WTC11 (cell line): Measurements from ENCODE around the gene RRAGA. TPM values are rescaled to one million over a fixed set of nuclear protein-coding genes. Genes with fewer than 3 reads are reported as not detected.

Experiments
- ATAC-seq: fragments of 200-7000 bp; cut with Tn5 transposase; 2 replicates; pipeline ENCODE4 v1.10.0; 2021; ENCODE audit warnings: mild to moderate bottlenecking, moderate library complexity
- CTCF ChIA-PET: fragments of 300-600 bp; sonication (Branson Sonifier 250); formaldehyde crosslinking; loops from one replicate; lab custom pipeline; 2021; ENCODE audit warnings: antibody characterized with exemption; lab: Charles Lee
- POLR2A ChIA-PET: fragments of 350-600 bp; sonication (Branson Sonifier 250); formaldehyde crosslinking; loops from one replicate; lab custom pipeline; 2021; ENCODE audit warnings: antibody characterized with exemption; lab: Charles Lee
- DNase-seq: peaks from one replicate; pipeline ENCODE4 v3.0.0; 2021; ENCODE audit warnings: low spot score
- H3K27ac Mint-ChIP-seq: 2 replicates; pipeline ENCODE4 v1.8.0; 2021; ENCODE audit warnings: mixed read lengths
- H3K27me3 Mint-ChIP-seq: 2 replicates; pipeline ENCODE4 v1.8.0; 2021; ENCODE audit warnings: low read depth, mild to moderate bottlenecking, moderate library complexity, mixed read lengths
- H3K36me3 Mint-ChIP-seq: 2 replicates; pipeline ENCODE4 v1.8.0; 2021; ENCODE audit warnings: mixed read lengths
- H3K4me1 Mint-ChIP-seq: 2 replicates; pipeline ENCODE4 v1.8.0; 2022; ENCODE audit warnings: mixed read lengths
- H3K4me3 Mint-ChIP-seq: 2 replicates; pipeline ENCODE4 v1.8.0; 2021; ENCODE audit warnings: mild to moderate bottlenecking, moderate library complexity, mixed read lengths
- H3K9me3 Mint-ChIP-seq: 2 replicates; pipeline ENCODE4 v1.8.0; 2021; ENCODE audit warnings: mixed read lengths
- CBFB ChIP-seq: sonication (generic); formaldehyde crosslinking; IDR thresholded peaks from 2 replicates; pipeline ENCODE4 v1.8.1; 2022; ENCODE audit warnings: mild to moderate bottlenecking, low read depth, missing genetic modification reagents
- FOXP1 ChIP-seq: sonication (generic); formaldehyde crosslinking; IDR thresholded peaks from 2 replicates; pipeline ENCODE4 v1.8.0; 2022; ENCODE audit warnings: missing genetic modification reagents, mild to moderate bottlenecking, moderate library complexity, borderline replicate concordance
- GTF2I ChIP-seq: fragments of 250-450 bp; sonication (Bioruptor Pico); conservative IDR thresholded peaks from 2 replicates; pipeline ENCODE4 v1.4.0; 2021; ENCODE audit warnings: mild to moderate bottlenecking
- HMGA2 ChIP-seq: fragments of 250-450 bp; sonication (Bioruptor Pico); IDR thresholded peaks from 2 replicates; pipeline ENCODE4 v1.4.0; 2021; ENCODE audit warnings: mild to moderate bottlenecking, moderate library complexity
- MYBL2 ChIP-seq: sonication (generic); formaldehyde crosslinking; IDR thresholded peaks from 2 replicates; pipeline ENCODE4 v1.8.1; 2023; ENCODE audit warnings: mild to moderate bottlenecking, moderate library complexity, missing genetic modification reagents
- NFATC4 ChIP-seq: fragments of 250-450 bp; sonication (Bioruptor Pico); IDR thresholded peaks from 2 replicates; pipeline ENCODE4 v1.9.0; 2021; ENCODE audit warnings: mild to moderate bottlenecking
- PRRX2 ChIP-seq: fragments of 250-450 bp; sonication (Bioruptor Pico); IDR thresholded peaks from 2 replicates; pipeline ENCODE4 v1.8.0; 2021; ENCODE audit warnings: mild to moderate bottlenecking
- RELA ChIP-seq: sonication (generic); formaldehyde crosslinking; IDR thresholded peaks from 2 replicates; pipeline ENCODE4 v1.8.1; 2022; ENCODE audit warnings: missing genetic modification reagents, mild to moderate bottlenecking, borderline replicate concordance
- RORB ChIP-seq: fragments of 250-450 bp; sonication (Bioruptor Pico); IDR thresholded peaks from 2 replicates; pipeline ENCODE4 v1.9.0; 2021; ENCODE audit warnings: mild to moderate bottlenecking
- ZNF138 ChIP-seq: sonication (generic); formaldehyde crosslinking; conservative IDR thresholded peaks from 2 replicates; pipeline ENCODE4 v1.8.1; 2022; ENCODE audit warnings: mild to moderate bottlenecking, moderate library complexity, missing genetic modification reagents
- ZNF232 ChIP-seq: sonication (generic); formaldehyde crosslinking; IDR thresholded peaks from 2 replicates; pipeline ENCODE4 v1.8.0; 2022; ENCODE audit warnings: mild to moderate bottlenecking, missing genetic modification reagents
- ZNF263 ChIP-seq: sonication (generic); formaldehyde crosslinking; IDR thresholded peaks from 2 replicates; pipeline ENCODE4 v1.8.1; 2022; ENCODE audit warnings: low read depth, mild to moderate bottlenecking, moderate library complexity, missing genetic modification reagents
- ZNF423 ChIP-seq: fragments of 250-450 bp; sonication (Bioruptor Pico); IDR thresholded peaks from 2 replicates; pipeline ENCODE4 v2.1.2; 2022; ENCODE audit warnings: mild to moderate bottlenecking, moderate library complexity
- ZNF671 ChIP-seq: fragments of 250-450 bp; sonication (Bioruptor Pico); IDR thresholded peaks from 2 replicates; pipeline ENCODE4 v1.8.0; 2021; ENCODE audit warnings: mild to moderate bottlenecking
- total RNA-seq: library from RNA; stranded (reverse); gene quantifications from 3 replicates; pipeline ENCODE4 v1.2.3, GENCODE V29; 2021
- TF ChIP-seq, protein P1 (sequence below): sonication (generic); formaldehyde crosslinking; IDR thresholded peaks from 2 replicates; pipeline ENCODE4 v1.8.0; 2022; ENCODE audit warnings: mild to moderate bottlenecking, missing genetic modification reagents
- TF ChIP-seq, protein P2 (sequence below): sonication (generic); formaldehyde crosslinking; IDR thresholded peaks from 2 replicates; pipeline ENCODE4 v1.8.1; 2022; ENCODE audit warnings: mild to moderate bottlenecking, moderate library complexity, missing genetic modification reagents
- TF ChIP-seq, protein P3 (sequence below): sonication (generic); formaldehyde crosslinking; IDR thresholded peaks from 2 replicates; pipeline ENCODE4 v1.8.0; 2023; ENCODE audit warnings: missing genetic modification reagents
- TF ChIP-seq, protein P4 (sequence below): sonication (generic); formaldehyde crosslinking; IDR thresholded peaks from 2 replicates; pipeline ENCODE4 v1.8.0; 2023; ENCODE audit warnings: missing genetic modification reagents, mild to moderate bottlenecking, borderline replicate concordance
- TF ChIP-seq, protein P5 (sequence below): sonication (generic); formaldehyde crosslinking; IDR thresholded peaks from 2 replicates; pipeline ENCODE4 v1.8.1; 2022; ENCODE audit warnings: low read depth, missing genetic modification reagents, borderline replicate concordance

Gene RRAGA
- total RNA-seq, 1 experiment from 2014 or later: 50.1 TPM

DNA sequence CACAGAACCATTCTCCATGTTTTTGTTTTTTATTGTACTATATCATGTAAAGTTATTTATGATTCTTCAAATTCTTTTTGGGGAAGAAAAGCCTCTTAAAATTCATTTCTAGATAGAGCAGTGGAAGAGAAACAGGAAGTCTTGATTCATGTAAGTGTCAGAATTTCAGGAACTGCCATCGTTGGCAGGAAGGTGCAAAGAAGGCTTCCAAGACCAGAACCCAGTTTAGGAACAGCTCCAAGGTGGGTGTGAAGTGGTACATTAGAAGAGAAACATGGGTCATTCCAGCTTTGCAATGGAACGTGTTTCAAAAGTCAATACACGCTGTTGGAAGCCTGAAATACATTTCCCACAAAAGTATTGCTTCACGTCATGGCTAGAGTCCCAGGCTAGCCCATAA is 31.0 kb upstream of the RRAGA start:
- Mint-ChIP-seq H3K4me1 (no peaks in the 10 kb centered on the region), H3K27me3 (0 out of 2 replicates have a peak, but pooled peaks cover 4% of the 10 kb centered on the region), H3K9me3 (peaks cover 15% of the 10 kb centered on the region), H3K36me3 (peaks cover 7% of the 10 kb centered on the region; the same call in 1 of the 2 replicates), H3K27ac (no peak overlapping the region), H3K4me3 (no peak overlapping the region)
- DNase-seq (no peak), ATAC-seq (no peak)
- ChIA-PET CTCF (no interaction called here), POLR2A (no interaction called here)
- TF ChIP-seq PRRX2 (CRISPR knock-in tag): no peak
- TF ChIP-seq MYBL2 (CRISPR knock-in tag): no peak
- no peak for TF ChIP-seq ZNF423 (CRISPR knock-in tag)
- TF ChIP-seq, protein P1, sequence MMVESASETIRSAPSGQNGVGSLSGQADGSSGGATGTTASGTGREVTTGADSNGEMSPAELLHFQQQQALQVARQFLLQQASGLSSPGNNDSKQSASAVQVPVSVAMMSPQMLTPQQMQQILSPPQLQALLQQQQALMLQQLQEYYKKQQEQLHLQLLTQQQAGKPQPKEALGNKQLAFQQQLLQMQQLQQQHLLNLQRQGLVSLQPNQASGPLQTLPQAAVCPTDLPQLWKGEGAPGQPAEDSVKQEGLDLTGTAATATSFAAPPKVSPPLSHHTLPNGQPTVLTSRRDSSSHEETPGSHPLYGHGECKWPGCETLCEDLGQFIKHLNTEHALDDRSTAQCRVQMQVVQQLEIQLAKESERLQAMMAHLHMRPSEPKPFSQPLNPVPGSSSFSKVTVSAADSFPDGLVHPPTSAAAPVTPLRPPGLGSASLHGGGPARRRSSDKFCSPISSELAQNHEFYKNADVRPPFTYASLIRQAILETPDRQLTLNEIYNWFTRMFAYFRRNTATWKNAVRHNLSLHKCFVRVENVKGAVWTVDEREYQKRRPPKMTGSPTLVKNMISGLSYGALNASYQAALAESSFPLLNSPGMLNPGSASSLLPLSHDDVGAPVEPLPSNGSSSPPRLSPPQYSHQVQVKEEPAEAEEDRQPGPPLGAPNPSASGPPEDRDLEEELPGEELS (CRISPR knock-in tag): no peak
- TF ChIP-seq RELA: no peak
- TF ChIP-seq ZNF671: no peak
- TF ChIP-seq CBFB (CRISPR knock-in tag): no peak
- TF ChIP-seq HMGA2 (CRISPR knock-in tag): no peak
- TF ChIP-seq FOXP1 (CRISPR knock-in tag): no peak
- TF ChIP-seq, protein P2, sequence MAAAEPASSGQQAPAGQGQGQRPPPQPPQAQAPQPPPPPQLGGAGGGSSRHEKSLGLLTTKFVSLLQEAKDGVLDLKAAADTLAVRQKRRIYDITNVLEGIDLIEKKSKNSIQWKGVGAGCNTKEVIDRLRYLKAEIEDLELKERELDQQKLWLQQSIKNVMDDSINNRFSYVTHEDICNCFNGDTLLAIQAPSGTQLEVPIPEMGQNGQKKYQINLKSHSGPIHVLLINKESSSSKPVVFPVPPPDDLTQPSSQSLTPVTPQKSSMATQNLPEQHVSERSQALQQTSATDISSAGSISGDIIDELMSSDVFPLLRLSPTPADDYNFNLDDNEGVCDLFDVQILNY (CRISPR knock-in tag): no peak
- no peak for TF ChIP-seq ZNF232
- TF ChIP-seq, protein P3, sequence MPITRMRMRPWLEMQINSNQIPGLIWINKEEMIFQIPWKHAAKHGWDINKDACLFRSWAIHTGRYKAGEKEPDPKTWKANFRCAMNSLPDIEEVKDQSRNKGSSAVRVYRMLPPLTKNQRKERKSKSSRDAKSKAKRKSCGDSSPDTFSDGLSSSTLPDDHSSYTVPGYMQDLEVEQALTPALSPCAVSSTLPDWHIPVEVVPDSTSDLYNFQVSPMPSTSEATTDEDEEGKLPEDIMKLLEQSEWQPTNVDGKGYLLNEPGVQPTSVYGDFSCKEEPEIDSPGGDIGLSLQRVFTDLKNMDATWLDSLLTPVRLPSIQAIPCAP (CRISPR knock-in tag): no peak
- no peak for TF ChIP-seq ZNF138 (CRISPR knock-in tag)
- no peak for TF ChIP-seq RORB
- no peak for TF ChIP-seq ZNF263 (CRISPR knock-in tag)
- TF ChIP-seq, protein P4, sequence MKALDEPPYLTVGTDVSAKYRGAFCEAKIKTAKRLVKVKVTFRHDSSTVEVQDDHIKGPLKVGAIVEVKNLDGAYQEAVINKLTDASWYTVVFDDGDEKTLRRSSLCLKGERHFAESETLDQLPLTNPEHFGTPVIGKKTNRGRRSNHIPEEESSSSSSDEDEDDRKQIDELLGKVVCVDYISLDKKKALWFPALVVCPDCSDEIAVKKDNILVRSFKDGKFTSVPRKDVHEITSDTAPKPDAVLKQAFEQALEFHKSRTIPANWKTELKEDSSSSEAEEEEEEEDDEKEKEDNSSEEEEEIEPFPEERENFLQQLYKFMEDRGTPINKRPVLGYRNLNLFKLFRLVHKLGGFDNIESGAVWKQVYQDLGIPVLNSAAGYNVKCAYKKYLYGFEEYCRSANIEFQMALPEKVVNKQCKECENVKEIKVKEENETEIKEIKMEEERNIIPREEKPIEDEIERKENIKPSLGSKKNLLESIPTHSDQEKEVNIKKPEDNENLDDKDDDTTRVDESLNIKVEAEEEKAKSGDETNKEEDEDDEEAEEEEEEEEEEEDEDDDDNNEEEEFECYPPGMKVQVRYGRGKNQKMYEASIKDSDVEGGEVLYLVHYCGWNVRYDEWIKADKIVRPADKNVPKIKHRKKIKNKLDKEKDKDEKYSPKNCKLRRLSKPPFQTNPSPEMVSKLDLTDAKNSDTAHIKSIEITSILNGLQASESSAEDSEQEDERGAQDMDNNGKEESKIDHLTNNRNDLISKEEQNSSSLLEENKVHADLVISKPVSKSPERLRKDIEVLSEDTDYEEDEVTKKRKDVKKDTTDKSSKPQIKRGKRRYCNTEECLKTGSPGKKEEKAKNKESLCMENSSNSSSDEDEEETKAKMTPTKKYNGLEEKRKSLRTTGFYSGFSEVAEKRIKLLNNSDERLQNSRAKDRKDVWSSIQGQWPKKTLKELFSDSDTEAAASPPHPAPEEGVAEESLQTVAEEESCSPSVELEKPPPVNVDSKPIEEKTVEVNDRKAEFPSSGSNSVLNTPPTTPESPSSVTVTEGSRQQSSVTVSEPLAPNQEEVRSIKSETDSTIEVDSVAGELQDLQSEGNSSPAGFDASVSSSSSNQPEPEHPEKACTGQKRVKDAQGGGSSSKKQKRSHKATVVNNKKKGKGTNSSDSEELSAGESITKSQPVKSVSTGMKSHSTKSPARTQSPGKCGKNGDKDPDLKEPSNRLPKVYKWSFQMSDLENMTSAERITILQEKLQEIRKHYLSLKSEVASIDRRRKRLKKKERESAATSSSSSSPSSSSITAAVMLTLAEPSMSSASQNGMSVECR (CRISPR knock-in tag): no peak
- no peak for TF ChIP-seq NFATC4
- TF ChIP-seq, protein P5, sequence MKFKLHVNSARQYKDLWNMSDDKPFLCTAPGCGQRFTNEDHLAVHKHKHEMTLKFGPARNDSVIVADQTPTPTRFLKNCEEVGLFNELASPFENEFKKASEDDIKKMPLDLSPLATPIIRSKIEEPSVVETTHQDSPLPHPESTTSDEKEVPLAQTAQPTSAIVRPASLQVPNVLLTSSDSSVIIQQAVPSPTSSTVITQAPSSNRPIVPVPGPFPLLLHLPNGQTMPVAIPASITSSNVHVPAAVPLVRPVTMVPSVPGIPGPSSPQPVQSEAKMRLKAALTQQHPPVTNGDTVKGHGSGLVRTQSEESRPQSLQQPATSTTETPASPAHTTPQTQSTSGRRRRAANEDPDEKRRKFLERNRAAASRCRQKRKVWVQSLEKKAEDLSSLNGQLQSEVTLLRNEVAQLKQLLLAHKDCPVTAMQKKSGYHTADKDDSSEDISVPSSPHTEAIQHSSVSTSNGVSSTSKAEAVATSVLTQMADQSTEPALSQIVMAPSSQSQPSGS (CRISPR knock-in tag): no peak
- no peak for TF ChIP-seq GTF2I (CRISPR knock-in tag)
